IPS DF 6.9 (cell line): ENCODE results near the gene COL4A1.

ENCODE experiments used
- DNase-seq: peaks from one replicate; pipeline ENCODE4 v3.0.0-alpha.2; 2013; ENCODE audit warnings: low read depth, low spot score
- H3K27ac ChIP-seq: one replicate; pipeline ENCODE4 v1.5.1; 2013; ENCODE audit warnings: low read length, control low read depth
- H3K27me3 ChIP-seq: 2 replicates; pipeline ENCODE4 v1.6.1; 2013; ENCODE audit warnings: mild to moderate bottlenecking, low read length; ENCODE audit not compliant: control insufficient read depth, insufficient read depth
- H3K36me3 ChIP-seq: 2 replicates; pipeline ENCODE4 v1.6.1; 2013; ENCODE audit warnings: low read length; ENCODE audit not compliant: control insufficient read depth, insufficient read depth
- H3K4me1 ChIP-seq: 2 replicates; pipeline ENCODE4 v1.6.1; 2013; ENCODE audit warnings: low read length; ENCODE audit not compliant: control insufficient read depth, insufficient read depth
- H3K4me3 ChIP-seq: 2 replicates; pipeline ENCODE4 v1.5.1; 2013; ENCODE audit warnings: mild to moderate bottlenecking, low read length
- H3K9me3 ChIP-seq: 2 replicates; pipeline ENCODE4 v1.6.1; 2013; ENCODE audit warnings: low read length, inconsistent platforms; ENCODE audit not compliant: control insufficient read depth, insufficient read depth
- WGBS: extraction: QIAGEN DNeasy Blood & Tissue Kit; methylation state at CpG from one replicate; pipeline ENCODE4 v1.1.7; 2013; ENCODE audit warnings: mixed read lengths, missing lambda C conversion rate; ENCODE audit not compliant: insufficient read length, insufficient coverage; 5-methylcytosine and 5-hydroxymethylcytosine counted together

Gene COL4A1

GRCh38 chr13:110333837-110334236 is 26.9 kb upstream of the COL4A1 start:
- H3K9me3 ChIP-seq, result no peaks in the 10 kb centered on the region
- DNase-seq, result no peak
- no peaks in the 10 kb centered on the region for H3K36me3 ChIP-seq
- peaks cover 2% of the 10 kb centered on the region; the same call in 1 of the 2 replicates for H3K4me1 ChIP-seq
- H3K4me3 ChIP-seq, result no peak overlapping the region
- no peak overlapping the region for H3K27ac ChIP-seq
- no CpG with 5 or more reads among the region's 12 CpGs for WGBS
- no peaks in the 10 kb centered on the region for H3K27me3 ChIP-seq

GRCh38 chr13:110332750-110333149 is 25.8 kb upstream of the COL4A1 start:
- DNase-seq, result no peak
- no peaks in the 10 kb centered on the region for H3K9me3 ChIP-seq
- WGBS, result no CpG with 5 or more reads among the region's 2 CpGs

GRCh38 chr13:110331362-110331761 is 24.4 kb upstream of the COL4A1 start:
- Histone ChIP-seq H3K27me3 (no peaks in the 10 kb centered on the region), H3K36me3 (no peaks in the 10 kb centered on the region), H3K4me3 (no peak overlapping the region), H3K4me1 (peaks cover 6% of the 10 kb centered on the region; the same call in 1 of the 2 replicates), H3K9me3 (no peaks in the 10 kb centered on the region), H3K27ac (no peak overlapping the region)
- no CpG with 5 or more reads among the region's 11 CpGs for WGBS
- DNase-seq, result no peak

More at GRCh38 chr13:110332750-110333149, 25.8 kb upstream of the COL4A1 start:
- peaks cover 2% of the 10 kb centered on the region; the same call in 1 of the 2 replicates for H3K4me1 ChIP-seq
- H3K27ac ChIP-seq, result no peak overlapping the region
- H3K36me3 ChIP-seq, result no peaks in the 10 kb centered on the region
- H3K4me3 ChIP-seq, result no peak overlapping the region
- H3K27me3 ChIP-seq, result no peaks in the 10 kb centered on the region

GRCh38 chr13:110330491-110331011 is 23.6 kb upstream of the COL4A1 start:
- Histone ChIP-seq H3K27ac (no peak overlapping the region), H3K4me3 (no peak overlapping the region), H3K27me3 (no peaks in the 10 kb centered on the region), H3K4me1 (peaks cover 6% of the 10 kb centered on the region; the same call in 1 of the 2 replicates), H3K36me3 (no peaks in the 10 kb centered on the region), H3K9me3 (no peaks in the 10 kb centered on the region)
- no peak for DNase-seq
- WGBS, result no CpG with 5 or more reads among the region's 11 CpGs

- no peak for DNase-seq
- H3K4me3 ChIP-seq, result no peak overlapping the region
- WGBS, result 100% methylated on average over 2 of the region's 21 CpGs
- H3K36me3 ChIP-seq, result no peaks in the 10 kb centered on the region
- peaks cover 6% of the 10 kb centered on the region; the same call in 1 of the 2 replicates for H3K4me1 ChIP-seq
- no peaks in the 10 kb centered on the region for H3K27me3 ChIP-seq
- H3K9me3 ChIP-seq, result no peaks in the 10 kb centered on the region
- no peak overlapping the region for H3K27ac ChIP-seq
These were observed 23.0 kb upstream of the COL4A1 start for GRCh38 chr13:110329798-110330461.

- Histone ChIP-seq H3K9me3 (no peaks in the 10 kb centered on the region), H3K27ac (no peak overlapping the region), H3K4me1 (peaks cover 6% of the 10 kb centered on the region; the same call in 1 of the 2 replicates), H3K27me3 (no peaks in the 10 kb centered on the region), H3K4me3 (no peak overlapping the region), H3K36me3 (no peaks in the 10 kb centered on the region)
- DNase-seq, result no peak
- no CpG with 5 or more reads among the region's 6 CpGs for WGBS
These were observed 22.3 kb upstream of the COL4A1 start for GRCh38 chr13:110329258-110329657.

- Histone ChIP-seq H3K9me3 (no peaks in the 10 kb centered on the region), H3K27me3 (no peaks in the 10 kb centered on the region), H3K4me1 (peaks cover 8% of the 10 kb centered on the region; the same call in 1 of the 2 replicates), H3K4me3 (no peak overlapping the region), H3K27ac (no peak overlapping the region), H3K36me3 (no peaks in the 10 kb centered on the region)
- WGBS, result no CpG with 5 or more reads among the region's 10 CpGs
- no peak for DNase-seq
These were observed 21.6 kb upstream of the COL4A1 start for GRCh38 chr13:110328573-110328972.

GRCh38 chr13:110327051-110327721 is 20.2 kb upstream of the COL4A1 start:
- Histone ChIP-seq H3K4me1 (peaks cover 8% of the 10 kb centered on the region; the same call in 1 of the 2 replicates), H3K9me3 (no peaks in the 10 kb centered on the region), H3K36me3 (no peaks in the 10 kb centered on the region), H3K4me3 (no peak overlapping the region), H3K27ac (no peak overlapping the region), H3K27me3 (no peaks in the 10 kb centered on the region)
- WGBS, result no CpG with 5 or more reads among the region's 7 CpGs
- DNase-seq, result no peak

GRCh38 chr13:110326263-110326904 is 19.4 kb upstream of the COL4A1 start:
- peaks cover 8% of the 10 kb centered on the region; the same call in 1 of the 2 replicates for H3K4me1 ChIP-seq
- DNase-seq, result no peak
- no CpG with 5 or more reads among the region's 12 CpGs for WGBS
- no peaks in the 10 kb centered on the region for H3K9me3 ChIP-seq
- H3K27ac ChIP-seq, result no peak overlapping the region
- no peaks in the 10 kb centered on the region for H3K27me3 ChIP-seq
- H3K36me3 ChIP-seq, result no peaks in the 10 kb centered on the region
- no peak overlapping the region for H3K4me3 ChIP-seq

- no peaks in the 10 kb centered on the region for H3K9me3 ChIP-seq
- WGBS, result no CpG with 5 or more reads among the region's 10 CpGs
- no peaks in the 10 kb centered on the region for H3K36me3 ChIP-seq
- no peak overlapping the region for H3K4me3 ChIP-seq
- peaks cover 7% of the 10 kb centered on the region; the same call in 1 of the 2 replicates for H3K4me1 ChIP-seq
- no peak for DNase-seq
- no peak overlapping the region for H3K27ac ChIP-seq
- no peaks in the 10 kb centered on the region for H3K27me3 ChIP-seq
These were observed 17.2 kb upstream of the COL4A1 start for GRCh38 chr13:110324026-110324749.
